Stimulated activated effector memory CD8-positive, alpha-beta T cell treated with anti-CD3 and anti-CD28 coated beads, Interleukin-12 subunit alpha, Interleukin-12 subunit beta, amount 100 ng/mL, for 72 hours (primary cell): ENCODE results near the gene REEP1.

ENCODE experiments used
- ATAC-seq: fragments of 150-1000 bp; cut with Tn5 transposase; 2 replicates; pipeline ENCODE4 v1.10.0; 2021
- DNase-seq, 2 donors: peaks; one replicate each; pipeline ENCODE4 v3.0.0; 2021 to 2022; ENCODE audit warnings: low spot score in 2 of 2
- H3K27ac Mint-ChIP-seq: one replicate; pipeline ENCODE4 v1.8.0; 2022; ENCODE audit warnings: mild to moderate bottlenecking, mixed read lengths
- H3K36me3 Mint-ChIP-seq: one replicate; pipeline ENCODE4 v1.8.0; 2022; ENCODE audit warnings: mild to moderate bottlenecking, mixed read lengths
- H3K4me1 Mint-ChIP-seq: one replicate; pipeline ENCODE4 v1.8.0; 2022; ENCODE audit warnings: mixed read lengths
- H3K4me3 Mint-ChIP-seq: one replicate; pipeline ENCODE4 v1.8.0; 2022; ENCODE audit warnings: mild to moderate bottlenecking, mixed read lengths
- H3K9me3 Mint-ChIP-seq: one replicate; pipeline ENCODE4 v1.8.0; 2022; ENCODE audit warnings: mixed read lengths

The REEP1 gene

GRCh38 chr2:86223927-86224560 lies 113.4 kb downstream of the REEP1 start:
- DNase-seq (no peak), ATAC-seq (no peak)
- Mint-ChIP-seq H3K4me3 (no peak overlapping the region), H3K36me3 (no peaks in the 10 kb centered on the region), H3K27ac (peak overlapping the region; percentile 29), H3K4me1 (peaks cover 9% of the 10 kb centered on the region), H3K9me3 (no peaks in the 10 kb centered on the region)

GRCh38 chr2:86223140-86223926 lies 114.1 kb downstream of the REEP1 start:
- DNase-seq (no peak), ATAC-seq (no peak)
- peaks cover 10% of the 10 kb centered on the region for H3K4me1 Mint-ChIP-seq

GRCh38 chr2:86221066-86221684 lies 116.3 kb downstream of the REEP1 start:
- H3K36me3 Mint-ChIP-seq, result no peaks in the 10 kb centered on the region
- H3K9me3 Mint-ChIP-seq, result no peaks in the 10 kb centered on the region
- H3K4me1 Mint-ChIP-seq, result peaks cover 15% of the 10 kb centered on the region
- peak overlapping the region; percentile 56 for H3K27ac Mint-ChIP-seq
- no peak overlapping the region for H3K4me3 Mint-ChIP-seq
- ATAC-seq, result peak; percentile 65
- peak in 1 of 2 donors; percentile 42 for DNase-seq

More at GRCh38 chr2:86223140-86223926, 114.1 kb downstream of the REEP1 start:
- H3K9me3 Mint-ChIP-seq, result no peaks in the 10 kb centered on the region
- no peaks in the 10 kb centered on the region for H3K36me3 Mint-ChIP-seq
- no peak overlapping the region for H3K27ac Mint-ChIP-seq
- no peak overlapping the region for H3K4me3 Mint-ChIP-seq

- H3K27ac Mint-ChIP-seq, result no peak overlapping the region
- no peaks in the 10 kb centered on the region for H3K36me3 Mint-ChIP-seq
- no peak for ATAC-seq
- peaks cover 15% of the 10 kb centered on the region for H3K4me1 Mint-ChIP-seq
- no peak overlapping the region for H3K4me3 Mint-ChIP-seq
- DNase-seq, result no peak
- no peaks in the 10 kb centered on the region for H3K9me3 Mint-ChIP-seq
Measured at GRCh38 chr2:86219896-86220295, 117.5 kb downstream of the REEP1 start.

GRCh38 chr2:86218124-86218523 lies 119.3 kb downstream of the REEP1 start:
- peak; percentile 46 for ATAC-seq
- Mint-ChIP-seq H3K36me3 (peaks cover 17% of the 10 kb centered on the region), H3K4me1 (peaks cover 15% of the 10 kb centered on the region), H3K27ac (no peak overlapping the region), H3K9me3 (no peaks in the 10 kb centered on the region), H3K4me3 (no peak overlapping the region)
- DNase-seq, result no peak

GRCh38 chr2:86216575-86217555 lies 120.6 kb downstream of the REEP1 start:
- no peak overlapping the region for H3K4me3 Mint-ChIP-seq
- H3K4me1 Mint-ChIP-seq, result peaks cover 15% of the 10 kb centered on the region
- H3K27ac Mint-ChIP-seq, result no peak overlapping the region
- no peaks in the 10 kb centered on the region for H3K9me3 Mint-ChIP-seq
- peaks cover 25% of the 10 kb centered on the region for H3K36me3 Mint-ChIP-seq
- DNase-seq (no peak), ATAC-seq (no peak)

GRCh38 chr2:86214503-86214832 lies 123.0 kb downstream of the REEP1 start:
- DNase-seq (no peak), ATAC-seq (no peak)
- H3K4me1 Mint-ChIP-seq, result peaks cover 6% of the 10 kb centered on the region
- peaks cover 49% of the 10 kb centered on the region for H3K36me3 Mint-ChIP-seq
- no peaks in the 10 kb centered on the region for H3K9me3 Mint-ChIP-seq
- no peak overlapping the region for H3K4me3 Mint-ChIP-seq
- peak overlapping the region; percentile 77 for H3K27ac Mint-ChIP-seq

- DNase-seq, result no peak
- no peak for ATAC-seq
Measured at GRCh38 chr2:86213699-86214502, 123.5 kb downstream of the REEP1 start.

GRCh38 chr2:86213056-86213455 lies 124.4 kb downstream of the REEP1 start:
- DNase-seq (no peak), ATAC-seq (no peak)
- H3K27ac Mint-ChIP-seq, result no peak overlapping the region
- peaks cover 64% of the 10 kb centered on the region for H3K36me3 Mint-ChIP-seq
- H3K9me3 Mint-ChIP-seq, result no peaks in the 10 kb centered on the region
- peaks cover 2% of the 10 kb centered on the region for H3K4me1 Mint-ChIP-seq
- no peak overlapping the region for H3K4me3 Mint-ChIP-seq

More at GRCh38 chr2:86213699-86214502, 123.5 kb downstream of the REEP1 start:
- Mint-ChIP-seq H3K27ac (peak overlapping the region; percentile 77), H3K4me3 (no peak overlapping the region), H3K9me3 (no peaks in the 10 kb centered on the region), H3K4me1 (peaks cover 6% of the 10 kb centered on the region), H3K36me3 (peaks cover 55% of the 10 kb centered on the region)

- no peaks in the 10 kb centered on the region for H3K4me1 Mint-ChIP-seq
- no peaks in the 10 kb centered on the region for H3K9me3 Mint-ChIP-seq
- H3K27ac Mint-ChIP-seq, result no peak overlapping the region
- DNase-seq, result no peak
- ATAC-seq, result no peak
- peaks cover 76% of the 10 kb centered on the region for H3K36me3 Mint-ChIP-seq
- H3K4me3 Mint-ChIP-seq, result no peak overlapping the region
Measured at GRCh38 chr2:86211796-86212188, 125.6 kb downstream of the REEP1 start.

GRCh38 chr2:86211033-86211795 lies 126.2 kb downstream of the REEP1 start:
- H3K4me1 Mint-ChIP-seq, result no peaks in the 10 kb centered on the region
- H3K36me3 Mint-ChIP-seq, result peaks cover 82% of the 10 kb centered on the region
- H3K27ac Mint-ChIP-seq, result no peak overlapping the region
- H3K9me3 Mint-ChIP-seq, result no peaks in the 10 kb centered on the region
- no peak overlapping the region for H3K4me3 Mint-ChIP-seq
- DNase-seq (no peak), ATAC-seq (no peak)

- DNase-seq (no peak), ATAC-seq (no peak)
- H3K36me3 Mint-ChIP-seq, result peaks cover 63% of the 10 kb centered on the region
- no peaks in the 10 kb centered on the region for H3K9me3 Mint-ChIP-seq
- peak overlapping the region; percentile 5 for H3K27ac Mint-ChIP-seq
- no peak overlapping the region for H3K4me3 Mint-ChIP-seq
- H3K4me1 Mint-ChIP-seq, result peaks cover 22% of the 10 kb centered on the region
Measured at GRCh38 chr2:86204458-86204857, 133.0 kb downstream of the REEP1 start.

- H3K4me1 Mint-ChIP-seq, result peaks cover 26% of the 10 kb centered on the region
- no peak overlapping the region for H3K27ac Mint-ChIP-seq
- ATAC-seq, result no peak
- H3K4me3 Mint-ChIP-seq, result no peak overlapping the region
- no peaks in the 10 kb centered on the region for H3K9me3 Mint-ChIP-seq
- no peak for DNase-seq
- peaks cover 60% of the 10 kb centered on the region for H3K36me3 Mint-ChIP-seq
Measured at GRCh38 chr2:86203614-86204013, 133.8 kb downstream of the REEP1 start.

GRCh38 chr2:86202702-86203101 lies 134.7 kb downstream of the REEP1 start:
- peaks cover 26% of the 10 kb centered on the region for H3K4me1 Mint-ChIP-seq
- no peaks in the 10 kb centered on the region for H3K9me3 Mint-ChIP-seq
- no peak overlapping the region for H3K27ac Mint-ChIP-seq
- H3K36me3 Mint-ChIP-seq, result peaks cover 51% of the 10 kb centered on the region
- ATAC-seq (no peak), DNase-seq (no peak)
- H3K4me3 Mint-ChIP-seq, result no peak overlapping the region
